Ramos (cell line): ENCODE measurements around the gene UBE2D3.
"Not testable (repeated sequence)": the region's sequence is repeated elsewhere in the genome, so short reads cannot be mapped to it uniquely, and the experiment has no call there.

Experiments
- in situ Hi-C: fragments of 300-500 bp; cut with MboI; formaldehyde crosslinking; loops from one replicate; pipeline ENCODE4 v1.14.3; 2022; ENCODE audit warnings: low sequenced_read_pairs; ENCODE audit not compliant: unreplicated experiment

Gene UBE2D3

GRCh38 chr4:102832667-102833066 is 5.3 kb upstream of the UBE2D3 start:
- in situ Hi-C loops, result no loop called here

- in situ Hi-C loops, result no loop called here
These were observed 4.8 kb upstream of the UBE2D3 start for GRCh38 chr4:102832105-102832504.

GRCh38 chr4:102829803-102830202 is 2.5 kb upstream of the UBE2D3 start:
- in situ Hi-C loops, result no loop called here

- in situ Hi-C loops, result no loop called here
These were observed 1.1 kb upstream of the UBE2D3 start for GRCh38 chr4:102828497-102828808.

- in situ Hi-C loops, result no loop called here
These were observed 534 bp upstream of the UBE2D3 start for GRCh38 chr4:102827674-102828496.

- in situ Hi-C loops, result no loop called here
These were observed 1.1 kb downstream of the UBE2D3 start for GRCh38 chr4:102826105-102826889.

- in situ Hi-C loops, result no loop called here
These were observed 1.9 kb downstream of the UBE2D3 start for GRCh38 chr4:102825261-102826091.

GRCh38 chr4:102824398-102824797 is 3.0 kb downstream of the UBE2D3 start:
- in situ Hi-C loops, result no loop called here

GRCh38 chr4:102823897-102824296 is 3.5 kb downstream of the UBE2D3 start:
- in situ Hi-C loops, result no loop called here

GRCh38 chr4:102823464-102823863 is 3.9 kb downstream of the UBE2D3 start:
- in situ Hi-C loops, result no loop called here

GRCh38 chr4:102819588-102820365 is 7.6 kb downstream of the UBE2D3 start:
- in situ Hi-C loops, result no loop called here

GRCh38 chr4:102819100-102819499 is 8.3 kb downstream of the UBE2D3 start:
- in situ Hi-C loops, result not testable (repeated sequence)

- in situ Hi-C loops, result no loop called here
These were observed 9.6 kb downstream of the UBE2D3 start for GRCh38 chr4:102817613-102818268.

- in situ Hi-C loops, result no loop called here
These were observed 10.2 kb downstream of the UBE2D3 start for GRCh38 chr4:102817021-102817605.

GRCh38 chr4:102815981-102816380 is 11.4 kb downstream of the UBE2D3 start:
- in situ Hi-C loops, result no loop called here

- in situ Hi-C loops, result no loop called here
These were observed 17.7 kb downstream of the UBE2D3 start for GRCh38 chr4:102809691-102810090.

GRCh38 chr4:102809190-102809589 is 18.2 kb downstream of the UBE2D3 start:
- in situ Hi-C loops, result no loop called here

- in situ Hi-C loops, result no loop called here
These were observed 19.3 kb downstream of the UBE2D3 start for GRCh38 chr4:102808009-102808408.

GRCh38 chr4:102807345-102807744 is 20.0 kb downstream of the UBE2D3 start:
- in situ Hi-C loops, result no loop called here
